Endothelial cell of umbilical vein (primary cell): ENCODE results near the gene TRAPPC5. TPM values are rescaled to one million over a fixed set of nuclear protein-coding genes. Genes with fewer than 3 reads are reported as not detected.

ENCODE experiments used
- BruUV-seq: library from RNA; stranded (reverse); fragments of 400-500 nt; replicated peaks from 2 replicates; lab custom pipeline; 2021; lab: Mats Ljungman, UMichigan
- CTCF ChIA-PET: fragments of 300-600, 350-600 bp; sonication (Branson Sonifier 250); formaldehyde crosslinking; loops from one replicate; lab custom pipeline; 2021; ENCODE audit warnings: antibody characterized with exemption, inconsistent platforms; lab: Charles Lee
- POLR2A ChIA-PET: fragments of 300-600, 350-600 bp; sonication (Branson Sonifier 250); formaldehyde crosslinking; loops from one replicate; lab custom pipeline; 2021; ENCODE audit warnings: antibody characterized with exemption, inconsistent platforms; lab: Charles Lee
- DNase-seq: peaks from one replicate; pipeline ENCODE4 v3.0.0-alpha.2; 2011; ENCODE audit warnings: low read depth, low spot score
- FAIRE-seq: peaks from 2 replicates; lab custom pipeline; 2011; peaks lifted over from hg19 to GRCh38; lab: Jason Lieb, UNC
- H2AFZ ChIP-seq: 2 replicates; pipeline ENCODE4 v1.6.0; 2012; ENCODE audit warnings: low read depth, low read length, control low read depth, inconsistent platforms
- H3K27ac ChIP-seq: 2 replicates; pipeline ENCODE4 v1.5.1; 2011; ENCODE audit warnings: low read depth, mild to moderate bottlenecking, control low read depth, low read length, moderate library complexity; ENCODE audit not compliant: insufficient read depth
- H3K27me3 ChIP-seq, 2 experiments: 2 replicates each; pipeline versions ENCODE4 v1.6.0 to v1.6.1; 2011; ENCODE audit warnings: low read length in 2 of 2, mixed read lengths in 1 of 2; ENCODE audit not compliant: control insufficient read depth in 2 of 2, insufficient read depth in 2 of 2
- H3K36me3 ChIP-seq, 2 experiments: 2 replicates in 1 of 2; 3 replicates in 1 of 2; pipeline ENCODE4 v1.5.1; 2011; ENCODE audit warnings: low read length in 2 of 2, mild to moderate bottlenecking in 1 of 2, moderate library complexity in 1 of 2; ENCODE audit not compliant: control insufficient read depth in 2 of 2, insufficient read depth in 2 of 2; ENCODE audit errors: extremely low read depth in 1 of 2
- H3K4me1 ChIP-seq: 3 replicates; pipeline ENCODE4 v1.5.1; 2011; ENCODE audit warnings: mild to moderate bottlenecking, low read length; ENCODE audit not compliant: control insufficient read depth, insufficient read depth; ENCODE audit errors: extremely low read depth
- H3K4me2 ChIP-seq: 2 replicates; pipeline ENCODE4 v1.6.1; 2011; ENCODE audit warnings: low read length, control low read depth, mixed read lengths; ENCODE audit not compliant: insufficient read depth
- H3K4me3 ChIP-seq, 3 experiments: fragments of 200-600 bp in 1 of 3; sonication (generic), shearing (Covaris generic) in 1 of 3; replicated peaks in 1 of 3; 2 replicates each; pipeline ENCODE4 v1.5.1; 2011 to 2016; ENCODE audit warnings: control low read depth in 3 of 3, low read length in 3 of 3, mild to moderate bottlenecking in 2 of 3, inconsistent platforms in 1 of 3, low read depth in 1 of 3, moderate library complexity in 1 of 3; ENCODE audit not compliant: insufficient read depth in 1 of 3
- H3K79me2 ChIP-seq: 2 replicates; pipeline ENCODE4 v1.6.0; 2012; ENCODE audit warnings: low read length, inconsistent platforms; ENCODE audit not compliant: control insufficient read depth, insufficient read depth
- H3K9ac ChIP-seq: replicated peaks from 2 replicates; pipeline ENCODE3; 2011; ENCODE audit warnings: low read length, control low read depth; ENCODE audit not compliant: insufficient read depth; ENCODE audit errors: extremely low read depth
- H3K9me1 ChIP-seq: replicated peaks from 3 replicates; pipeline ENCODE4 v1.6.0; 2011; ENCODE audit warnings: mild to moderate bottlenecking, low read length; ENCODE audit not compliant: control insufficient read depth, insufficient read depth; ENCODE audit errors: extremely low read depth
- H3K9me3 ChIP-seq: replicated peaks from 2 replicates; pipeline ENCODE4 v1.5.1; 2012; ENCODE audit warnings: low read length, inconsistent platforms; ENCODE audit not compliant: control insufficient read depth, insufficient read depth
- H4K20me1 ChIP-seq: replicated peaks from 2 replicates; pipeline ENCODE3; 2011; ENCODE audit warnings: mild to moderate bottlenecking, low read length; ENCODE audit not compliant: control insufficient read depth, insufficient read depth; ENCODE audit errors: extremely low read depth
- CTCF ChIP-seq, 2 donors: IDR thresholded peaks; 1 replicate in 1 of 2; 2 replicates in 1 of 2; pipeline ENCODE4 v1.5.1; 2011; ENCODE audit warnings: low read length in 2 of 2, mild to moderate bottlenecking in 2 of 2, moderate library complexity in 2 of 2, control low read depth in 1 of 2, inconsistent platforms in 1 of 2, low read depth in 1 of 2; ENCODE audit not compliant: insufficient read depth in 1 of 2; ENCODE audit errors: extremely low read depth in 1 of 2
- EZH2 ChIP-seq: IDR thresholded peaks from 2 replicates; pipeline ENCODE4 v1.6.1; 2012; ENCODE audit warnings: borderline replicate concordance, low read depth, mild to moderate bottlenecking, moderate library complexity, low read length, inconsistent platforms; ENCODE audit not compliant: severe bottlenecking
- FOS ChIP-seq: IDR thresholded peaks from 2 replicates; pipeline ENCODE4 v1.6.1; 2011; ENCODE audit warnings: mild to moderate bottlenecking, low read length, moderate library complexity, borderline replicate concordance; ENCODE audit not compliant: insufficient read depth
- GATA2 ChIP-seq: IDR thresholded peaks from 2 replicates; pipeline ENCODE4 v1.7.0; 2011; ENCODE audit warnings: low read depth, mild to moderate bottlenecking, moderate library complexity, mixed read lengths, low read length; ENCODE audit not compliant: insufficient read length, insufficient read depth
- JUN ChIP-seq: IDR thresholded peaks from 2 replicates; pipeline ENCODE4 v1.6.1; 2011; ENCODE audit warnings: borderline replicate concordance, low read depth; ENCODE audit not compliant: insufficient read length, insufficient read depth
- MYC ChIP-seq: IDR thresholded peaks from one replicate; pipeline ENCODE4 v1.6.1; 2011; ENCODE audit warnings: mild to moderate bottlenecking, low read depth, low read length
- POLR2A ChIP-seq: IDR thresholded peaks from 2 replicates; pipeline ENCODE4 v1.6.1; 2012; ENCODE audit warnings: low read depth, mild to moderate bottlenecking, control low read depth, low read length
- POLR2AphosphoS5 ChIP-seq: IDR thresholded peaks from 2 replicates; pipeline ENCODE4 v1.6.1; 2012; ENCODE audit warnings: low read depth, mild to moderate bottlenecking, control low read depth, low read length, moderate library complexity; ENCODE audit not compliant: insufficient read depth
- dilution Hi-C: fragments of 300-500 bp; cut with MboI; formaldehyde crosslinking; loops from one replicate; pipeline ENCODE4 v1.15.0; 2019; ENCODE audit warnings: low sequenced_read_pairs; ENCODE audit not compliant: extremely low pct_ligation_motif_present
- intact Hi-C: fragments of 100-400 bp; cut with micrococcal nuclease; formaldehyde crosslinking; loops from one replicate; pipeline ENCODE4 v1.10.0; 2022
- polyA plus RNA-seq, 4 experiments: library from polyadenylated mRNA; depleted of rRNA in 3 of 4; stranded (reverse) in 3 of 4; unstranded in 1 of 4; fragments of >200 nt; gene quantifications; 2 replicates each; pipeline versions ENCODE4 v1.2.1 to v1.2.3, GENCODE V29; 2011 to 2012; ENCODE audit warnings: missing spikeins in 1 of 4
- total RNA-seq: library from RNA; stranded (reverse); gene quantifications from 2 replicates; pipeline ENCODE4 v1.2.3, GENCODE V29; 2021
- TF ChIP-seq, protein P1 (sequence below): IDR thresholded peaks from 2 replicates; pipeline ENCODE4 v1.6.1; 2011; ENCODE audit not compliant: insufficient read depth, insufficient read length

Gene TRAPPC5
- total and polyA plus RNA-seq, 2 donors (not counting 3 experiments of a cell fraction or from before 2014, with no cell fraction given) = 114 to 172 TPM

- no TSS peak for BruUV-seq
- TF ChIP-seq CTCF (IDR thresholded peaks at IDR 0.05; ENCODE audit: extremely low read depth in 1 of 2, insufficient read depth in 1 of 2, low read depth in 1 of 2, low read length in 2 of 2) (no peak), POLR2AphosphoS5 (no peak), POLR2A (no peak), JUN (no peak), EZH2 (no peak), MYC (no peak), FOS (no peak), GATA2 (no peak)
- TF ChIP-seq, protein P1, sequence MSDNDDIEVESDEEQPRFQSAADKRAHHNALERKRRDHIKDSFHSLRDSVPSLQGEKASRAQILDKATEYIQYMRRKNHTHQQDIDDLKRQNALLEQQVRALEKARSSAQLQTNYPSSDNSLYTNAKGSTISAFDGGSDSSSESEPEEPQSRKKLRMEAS = no peak
- DNase-seq (no peak), FAIRE-seq (no peak)
- Histone ChIP-seq H3K9me1 (no peaks in the 10 kb centered on the region), H3K27me3 (no peaks in the 10 kb centered on the region), H3K4me3 (no peak overlapping the region), H3K27ac (no peak overlapping the region), H3K4me2 (no peak overlapping the region), H3K4me1 (no peaks in the 10 kb centered on the region), H2AFZ (no peak overlapping the region), H3K36me3 (no peaks in the 10 kb centered on the region), H3K9ac (no peak overlapping the region), H4K20me1 (no peaks in the 10 kb centered on the region), H3K79me2 (no peaks in the 10 kb centered on the region), H3K9me3 (no peaks in the 10 kb centered on the region)
- dilution Hi-C loops (no loop called here), intact Hi-C loops (no loop called here)
- ChIA-PET POLR2A (no interaction called here), CTCF (no interaction called here)
These were observed 25.7 kb downstream of the TRAPPC5 start for GRCh38 chr19:7706188-7706954.
